ENCODE measurements around the gene ACSF3. TPM values are rescaled to one million over a fixed set of nuclear protein-coding genes. Genes with fewer than 3 reads are reported as not detected.

ACSF3 gene
- total RNA-seq, 1 experiment from 2014 or later: 10.8 TPM

- DNase-seq (ENCODE audit: low read depth): no peak
These were observed 106.6 kb downstream of the ACSF3 start, which contains the start of gene SLC22A31 for GRCh38 chr16:89200124-89200849. Gene SLC22A31, minus strand, starts transcription at chr16:89200537. Its CDS starts 36 bp downstream, at chr16:89200501.

DNA sequence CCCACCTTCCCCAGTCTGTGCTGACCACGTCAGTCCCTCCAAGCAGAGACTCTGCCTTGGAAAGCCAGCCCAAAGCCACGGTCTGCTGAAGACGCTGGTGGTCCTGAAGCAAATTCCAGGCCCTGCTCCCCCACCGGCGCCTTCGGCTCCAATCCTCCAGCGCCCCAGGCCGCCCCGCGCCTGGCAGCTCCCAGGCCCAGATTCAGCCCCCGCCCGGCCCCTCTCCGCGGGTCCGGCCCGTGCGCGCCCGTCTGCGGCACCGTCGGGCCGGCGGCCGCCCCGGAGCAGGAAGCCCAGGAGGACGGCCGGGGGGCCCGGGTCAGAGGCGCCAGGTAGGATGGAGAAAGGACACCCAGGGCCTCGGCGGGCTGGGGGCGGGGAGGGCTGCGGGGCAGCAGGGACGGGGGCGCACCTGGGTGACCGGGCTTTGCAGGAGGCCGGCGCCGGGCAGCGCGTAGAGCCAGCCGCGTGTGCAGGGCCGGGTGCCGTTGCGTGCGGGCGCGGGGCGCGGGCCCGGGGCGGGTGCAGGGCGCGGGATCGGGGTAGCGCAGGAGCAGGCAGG lies 107.3 kb downstream of the ACSF3 start:
- no peak for DNase-seq (ENCODE audit: low read depth)

GRCh38 chr16:89201439-89202377 lies 108.1 kb downstream of the ACSF3 start:
- peak; percentile 44 for DNase-seq (ENCODE audit: low read depth)

- DNase-seq (ENCODE audit: low read depth): no peak
These were observed 109.0 kb downstream of the ACSF3 start for GRCh38 chr16:89202422-89203215.

Other genes with a start within 250 kb of the ACSF3 start
- gene GALNS, start 236.9 kb upstream of the ACSF3 start, total RNA-seq (2014; rRNA removed; shearing (Covaris generic)): 23.9 and 32.1 TPM in 2 replicates
- gene TRAPPC2L, start 236.7 kb upstream of the ACSF3 start, total RNA-seq (2014; rRNA removed; shearing (Covaris generic)): 48.7 and 55.3 TPM in 2 replicates
- not detected in 2 replicates for gene PABPN1L, start 227.2 kb upstream of the ACSF3 start, total RNA-seq (2014; rRNA removed; shearing (Covaris generic))
- gene CBFA2T3, start 116.6 kb upstream of the ACSF3 start, total RNA-seq (2014; rRNA removed; shearing (Covaris generic)): not detected in 2 replicates
- 0.36 and 0.59 TPM in 2 replicates for gene CDH15, start 77.9 kb downstream of the ACSF3 start, total RNA-seq (2014; rRNA removed; shearing (Covaris generic))
- gene SLC22A31, start 106.7 kb downstream of the ACSF3 start, total RNA-seq (2014; rRNA removed; shearing (Covaris generic)): 0.12 TPM in 1 of 2 replicates, not detected in the other
- 8.1 and 9.9 TPM in 2 replicates for gene ZNF778, start 123.9 kb downstream of the ACSF3 start, total RNA-seq (2014; rRNA removed; shearing (Covaris generic))

Data from RPMI7951 (cell line).